HG03280 (cell line): Measurements from ENCODE around the gene CARNS1.
"Not testable (repeated sequence)": the region's sequence is repeated elsewhere in the genome, so short reads cannot be mapped to it uniquely, and the experiment has no call there.

ENCODE experiments used
- ATAC-seq: cut with Tn5 transposase; IDR thresholded peaks from one replicate; pipeline ENCODE4 v1.9.1; 2021; ENCODE audit warnings: mild to moderate bottlenecking, moderate library complexity; ENCODE audit not compliant: unreplicated experiment

CARNS1 gene

GRCh38 chr11:67463186-67463585 lies 47.7 kb downstream of the CARNS1 start:
- ATAC-seq = no peak

- ATAC-seq = no peak
These were observed 48.4 kb downstream of the CARNS1 start for GRCh38 chr11:67463680-67464410.

- ATAC-seq = peak; percentile 68
These were observed 49.1 kb downstream of the CARNS1 start for GRCh38 chr11:67464411-67465188.

- no peak for ATAC-seq
These were observed 49.7 kb downstream of the CARNS1 start for GRCh38 chr11:67465189-67465510.

- not testable (repeated sequence) for ATAC-seq
These were observed 50.1 kb downstream of the CARNS1 start for GRCh38 chr11:67465530-67465929.

GRCh38 chr11:67466367-67466766 lies 50.9 kb downstream of the CARNS1 start:
- no peak for ATAC-seq

GRCh38 chr11:67466962-67467771 lies 51.7 kb downstream of the CARNS1 start:
- no peak for ATAC-seq

- ATAC-seq = no peak
These were observed 52.6 kb downstream of the CARNS1 start for GRCh38 chr11:67468056-67468455.

- no peak for ATAC-seq
These were observed 52.9 kb downstream of the CARNS1 start for GRCh38 chr11:67468456-67468758.

GRCh38 chr11:67468759-67469507 lies 53.5 kb downstream of the CARNS1 start, which contains the start of gene TMEM134:
TSS of gene TMEM134 (minus strand) at chr11:67469251. CDS start at chr11:67469192, 59 bp downstream.
- peak; percentile 68 for ATAC-seq

GRCh38 chr11:67469508-67469811 lies 54.0 kb downstream of the CARNS1 start:
- ATAC-seq = no peak

GRCh38 chr11:67470337-67471002 lies 55.0 kb downstream of the CARNS1 start:
- no peak for ATAC-seq

- no peak for ATAC-seq
These were observed 57.4 kb downstream of the CARNS1 start for GRCh38 chr11:67472882-67473281.
